HG03196 (cell line): ENCODE measurements around the gene ANP32A.
"Not testable (repeated sequence)": the region's sequence is repeated elsewhere in the genome, so short reads cannot be mapped to it uniquely, and the experiment has no call there.

Source experiments
- ATAC-seq: cut with Tn5 transposase; IDR thresholded peaks from one replicate; pipeline ENCODE4 v1.9.1; 2021; ENCODE audit not compliant: unreplicated experiment

ANP32A gene

GRCh38 chr15:68820295-68821189, at the start of gene ANP32A:
Gene ANP32A (minus strand): TSS chr15:68820895. CDS start chr15:68820751, 144 bp downstream.
- ATAC-seq = peak; percentile 56

GRCh38 chr15:68868296-68868695, 47.6 kb upstream of the ANP32A start:
- ATAC-seq = no peak

GRCh38 chr15:68862415-68862814, 41.7 kb upstream of the ANP32A start:
- no peak for ATAC-seq

- ATAC-seq = not testable (repeated sequence)
Measured at GRCh38 chr15:68858666-68859065, 38.0 kb upstream of the ANP32A start.

- not testable (repeated sequence) for ATAC-seq
Measured at GRCh38 chr15:68857443-68857842, 36.7 kb upstream of the ANP32A start.

- ATAC-seq = no peak
Measured at GRCh38 chr15:68852461-68852860, 31.8 kb upstream of the ANP32A start.

GRCh38 chr15:68851971-68852370, 31.3 kb upstream of the ANP32A start:
- no peak for ATAC-seq

- no peak for ATAC-seq
Measured at GRCh38 chr15:68849497-68849896, 28.8 kb upstream of the ANP32A start.

- ATAC-seq = no peak
Measured at GRCh38 chr15:68846851-68847439, 26.2 kb upstream of the ANP32A start.

- no peak for ATAC-seq
Measured at GRCh38 chr15:68844856-68845550, 24.3 kb upstream of the ANP32A start.

GRCh38 chr15:68843425-68844311, 23.0 kb upstream of the ANP32A start:
- no peak for ATAC-seq

GRCh38 chr15:68842958-68843357, 22.3 kb upstream of the ANP32A start:
- ATAC-seq = no peak

GRCh38 chr15:68834346-68834745, 13.7 kb upstream of the ANP32A start:
- no peak for ATAC-seq

- ATAC-seq = no peak
Measured at GRCh38 chr15:68833700-68834331, 13.1 kb upstream of the ANP32A start.

- no peak for ATAC-seq
Measured at GRCh38 chr15:68830141-68830785, 9.6 kb upstream of the ANP32A start.

- ATAC-seq = peak; percentile 58
Measured at GRCh38 chr15:68829068-68829467, 8.4 kb upstream of the ANP32A start.

- no peak for ATAC-seq
Measured at GRCh38 chr15:68823561-68823960, 2.9 kb upstream of the ANP32A start.

- ATAC-seq = no peak
Measured at GRCh38 chr15:68822818-68823217, 2.1 kb upstream of the ANP32A start.

GRCh38 chr15:68821841-68822381, 1.2 kb upstream of the ANP32A start:
- no peak for ATAC-seq
